Measurements from ENCODE around the gene IL17RB.

Gene IL17RB

GRCh38 chr3:53818221-53819162, 27.9 kb upstream of the IL17RB start:
- no peak for TF ChIP-seq CTCF (IDR thresholded peaks at IDR 0.05; ENCODE audit: control insufficient read depth, extremely low read depth, insufficient read depth)
- H3K4me3 ChIP-seq (ENCODE audit: low read depth, low read length): no peak overlapping the region
- DNase-seq (ENCODE audit: low read depth): no peak

GRCh38 chr3:53819163-53819868, 27.1 kb upstream of the IL17RB start:
- DNase-seq (ENCODE audit: low read depth): no peak
- TF ChIP-seq CTCF (IDR thresholded peaks at IDR 0.05; ENCODE audit: control insufficient read depth, extremely low read depth, insufficient read depth): no peak
- H3K4me3 ChIP-seq (ENCODE audit: low read depth, low read length): no peak overlapping the region

- no peak overlapping the region for H3K4me3 ChIP-seq (ENCODE audit: low read depth, low read length)
- no peak for TF ChIP-seq CTCF (IDR thresholded peaks at IDR 0.05; ENCODE audit: control insufficient read depth, extremely low read depth, insufficient read depth)
- no peak for DNase-seq (ENCODE audit: low read depth)
These were observed 26.3 kb upstream of the IL17RB start for GRCh38 chr3:53820084-53820483.

GRCh38 chr3:53820756-53821580, 25.4 kb upstream of the IL17RB start:
- no peak overlapping the region for H3K4me3 ChIP-seq (ENCODE audit: low read depth, low read length)
- no peak for DNase-seq (ENCODE audit: low read depth)
- no peak for TF ChIP-seq CTCF (IDR thresholded peaks at IDR 0.05; ENCODE audit: control insufficient read depth, extremely low read depth, insufficient read depth)

GRCh38 chr3:53821631-53822121, 24.7 kb upstream of the IL17RB start:
- no peak for DNase-seq (ENCODE audit: low read depth)
- no peak for TF ChIP-seq CTCF (IDR thresholded peaks at IDR 0.05; ENCODE audit: control insufficient read depth, extremely low read depth, insufficient read depth)
- H3K4me3 ChIP-seq (ENCODE audit: low read depth, low read length): no peak overlapping the region

GRCh38 chr3:53822331-53822741, 24.0 kb upstream of the IL17RB start:
- no peak for TF ChIP-seq CTCF (IDR thresholded peaks at IDR 0.05; ENCODE audit: control insufficient read depth, extremely low read depth, insufficient read depth)
- no peak for DNase-seq (ENCODE audit: low read depth)
- no peak overlapping the region for H3K4me3 ChIP-seq (ENCODE audit: low read depth, low read length)
